H1 (cell line): ENCODE measurements around the gene ARHGEF28. TPM values are rescaled to one million over a fixed set of nuclear protein-coding genes. Genes with fewer than 3 reads are reported as not detected.

Experiments
- CTCF ChIA-PET: fragments of 300-600 bp; sonication (Branson Sonifier 250); formaldehyde crosslinking; loops from one replicate; lab custom pipeline; 2021; ENCODE audit not compliant: partially characterized antibody; lab: Charles Lee
- POLR2A ChIA-PET: fragments of 300-600 bp; sonication (Branson Sonifier 250); formaldehyde crosslinking; loops from one replicate; lab custom pipeline; 2021; ENCODE audit warnings: inconsistent platforms; ENCODE audit not compliant: partially characterized antibody; lab: Charles Lee
- DNase-seq, 2 experiments: peaks; one replicate each; pipeline versions ENCODE4 v3.0.0 to v3.0.0-alpha.2; 2010 to 2022; ENCODE audit warnings: low spot score in 2 of 2, low read depth in 1 of 2, mixed read lengths in 1 of 2
- FAIRE-seq: peaks from 2 replicates; lab custom pipeline; 2011; peaks lifted over from hg19 to GRCh38; lab: Jason Lieb, UNC
- H2AFZ ChIP-seq: 2 replicates; pipeline ENCODE4 v1.8.1; 2012; ENCODE audit warnings: low read length, inconsistent platforms
- H2AK5ac ChIP-seq: 2 replicates; pipeline ENCODE4 v1.6.1; 2013; ENCODE audit warnings: low read depth, low read length
- H2BK120ac ChIP-seq: replicated peaks from 2 replicates; pipeline ENCODE3; 2013; ENCODE audit warnings: low read depth, low read length, inconsistent platforms
- H2BK12ac ChIP-seq: 2 replicates; pipeline ENCODE4 v1.6.1; 2013; ENCODE audit warnings: low read depth, low read length
- H2BK15ac ChIP-seq: 2 replicates; pipeline ENCODE4 v1.6.1; 2013; ENCODE audit warnings: low read length
- H2BK20ac ChIP-seq: 2 replicates; pipeline ENCODE4 v1.6.1; 2013; ENCODE audit warnings: low read length
- H2BK5ac ChIP-seq: 2 replicates; pipeline ENCODE4 v1.6.1; 2013; ENCODE audit warnings: low read depth, low read length
- H3K14ac ChIP-seq: 2 replicates; pipeline ENCODE4 v1.6.1; 2013; ENCODE audit warnings: inconsistent platforms; ENCODE audit not compliant: insufficient read length
- H3K18ac ChIP-seq: 2 replicates; pipeline ENCODE4 v1.6.1; 2013; ENCODE audit warnings: low read length; ENCODE audit errors: extremely low read depth
- H3K23ac ChIP-seq: 2 replicates; pipeline ENCODE4 v1.6.1; 2013; ENCODE audit warnings: inconsistent platforms; ENCODE audit not compliant: insufficient read length
- H3K23me2 ChIP-seq: 2 replicates; pipeline ENCODE4 v1.6.1; 2013; ENCODE audit warnings: low read depth, low read length
- H3K27ac ChIP-seq: 2 replicates; pipeline ENCODE4 v1.6.1; 2011; ENCODE audit warnings: low read depth, low read length, inconsistent platforms
- H3K27me3 ChIP-seq, 4 experiments: replicated peaks in 1 of 4; 1 replicate in 1 of 4; 2 replicates in 3 of 4; pipeline versions ENCODE4 v1.6.1 to v1.8.1; 2011 to 2013; ENCODE audit warnings: low read length in 3 of 4, mild to moderate bottlenecking in 3 of 4, inconsistent platforms in 2 of 4, mixed read lengths in 2 of 4, moderate library complexity in 1 of 4; ENCODE audit not compliant: control insufficient read depth in 3 of 4, insufficient read depth in 3 of 4; ENCODE audit errors: extremely low read depth in 1 of 4
- H3K36me3 ChIP-seq, 4 experiments: 2 replicates each; pipeline versions ENCODE4 v1.6.1 to v1.8.1; 2011 to 2013; ENCODE audit warnings: mild to moderate bottlenecking in 4 of 4, low read length in 3 of 4, moderate library complexity in 2 of 4, control low read depth in 1 of 4, inconsistent platforms in 1 of 4; ENCODE audit not compliant: insufficient read depth in 4 of 4, control insufficient read depth in 2 of 4
- H3K4ac ChIP-seq: replicated peaks from 2 replicates; pipeline ENCODE3; 2013; ENCODE audit warnings: low read length, low read depth, mixed read lengths, inconsistent platforms; ENCODE audit not compliant: insufficient read length
- H3K4me1 ChIP-seq, 4 experiments: replicated peaks in 1 of 4; 1 replicate in 1 of 4; 2 replicates in 3 of 4; pipeline versions ENCODE4 v1.6.1 to v1.8.1; 2011 to 2013; ENCODE audit warnings: low read length in 3 of 4, inconsistent platforms in 2 of 4, mixed read lengths in 1 of 4; ENCODE audit not compliant: insufficient read depth in 4 of 4, control insufficient read depth in 3 of 4
- H3K4me2 ChIP-seq, 2 experiments: 2 replicates each; pipeline versions ENCODE4 v1.6.1 to v1.8.1; 2011 to 2013; ENCODE audit warnings: low read depth in 2 of 2, low read length in 2 of 2, control low read depth in 1 of 2, inconsistent platforms in 1 of 2, mild to moderate bottlenecking in 1 of 2; ENCODE audit not compliant: insufficient read depth in 1 of 2
- H3K4me3 ChIP-seq, 4 experiments: fragments of 200-600, 300-600 bp in 1 of 4; sonication (generic), shearing (Covaris generic), sonication (Bioruptor Twin) in 1 of 4; 2 replicates each; pipeline versions ENCODE4 v1.5.1 to v1.8.1; 2011 to 2016; ENCODE audit warnings: low read length in 4 of 4, low read depth in 3 of 4, control low read depth in 2 of 4, inconsistent platforms in 2 of 4, mild to moderate bottlenecking in 2 of 4, mixed read lengths in 1 of 4, moderate library complexity in 1 of 4; ENCODE audit not compliant: insufficient read depth in 2 of 4; ENCODE audit errors: extremely low read depth in 1 of 4
- H3K56ac ChIP-seq: replicated peaks from 2 replicates; pipeline ENCODE3; 2013; ENCODE audit warnings: low read depth, mild to moderate bottlenecking, mixed read lengths, low read length, inconsistent platforms; ENCODE audit not compliant: insufficient read length
- H3K79me1 ChIP-seq: 2 replicates; pipeline ENCODE4 v1.6.1; 2013; ENCODE audit warnings: low read depth, low read length, control low read depth
- H3K79me2 ChIP-seq, 2 experiments: 2 replicates each; pipeline versions ENCODE4 v1.6.1 to v1.8.1; 2012 to 2013; ENCODE audit warnings: low read length in 2 of 2, mild to moderate bottlenecking in 2 of 2, inconsistent platforms in 1 of 2; ENCODE audit not compliant: insufficient read depth in 2 of 2, control insufficient read depth in 1 of 2
- H3K9ac ChIP-seq, 4 experiments: replicated peaks in 1 of 4; 1 replicate in 1 of 4; 2 replicates in 3 of 4; pipeline versions ENCODE4 v1.6.1 to v1.8.1; 2011 to 2013; ENCODE audit warnings: low read depth in 3 of 4, low read length in 3 of 4, control low read depth in 2 of 4, mild to moderate bottlenecking in 2 of 4, moderate library complexity in 2 of 4, inconsistent platforms in 1 of 4; ENCODE audit errors: extremely low read depth in 1 of 4
- H3K9me3 ChIP-seq, 2 experiments: 2 replicates each; pipeline versions ENCODE4 v1.6.1 to v1.8.1; 2012 to 2013; ENCODE audit warnings: mild to moderate bottlenecking in 2 of 2, moderate library complexity in 2 of 2, control low read depth in 1 of 2, inconsistent platforms in 1 of 2, low read depth in 1 of 2, low read length in 1 of 2, mixed read lengths in 1 of 2; ENCODE audit not compliant: insufficient read depth in 2 of 2
- H4K20me1 ChIP-seq, 2 experiments: replicated peaks in 1 of 2; 2 replicates each; pipeline versions ENCODE3 to v1.8.1; 2011 to 2013; ENCODE audit warnings: inconsistent platforms in 2 of 2, low read length in 2 of 2, mild to moderate bottlenecking in 1 of 2; ENCODE audit not compliant: insufficient read depth in 2 of 2, control insufficient read depth in 1 of 2
- H4K5ac ChIP-seq: 2 replicates; pipeline ENCODE4 v1.6.1; 2013; ENCODE audit warnings: low read length, low read depth, mixed read lengths, inconsistent platforms; ENCODE audit not compliant: insufficient read length
- H4K8ac ChIP-seq: 2 replicates; pipeline ENCODE4 v1.8.0; 2013; ENCODE audit warnings: mild to moderate bottlenecking, moderate library complexity, low read length, inconsistent platforms; ENCODE audit not compliant: insufficient read depth; ENCODE audit errors: extremely low read depth
- H4K91ac ChIP-seq: replicated peaks from 2 replicates; pipeline ENCODE3; 2013; ENCODE audit warnings: low read length, mixed read lengths, inconsistent platforms; ENCODE audit not compliant: insufficient read length
- ASH2L ChIP-seq: fragments of 200-600, 300-600 bp; sonication (generic); IDR thresholded peaks from one replicate; pipeline ENCODE4 v1.7.1; 2017; ENCODE audit warnings: low read length
- CBX5 ChIP-seq: fragments of 300-800, 300-1000 bp; sonication (generic); IDR thresholded peaks from 2 replicates; pipeline ENCODE4 v1.7.1; 2016; ENCODE audit warnings: antibody characterized with exemption, low read length, low read depth
- CREB1 ChIP-seq: IDR thresholded peaks from 2 replicates; pipeline ENCODE4 v1.6.1; 2012; ENCODE audit warnings: inconsistent platforms
- EGR1 ChIP-seq: IDR thresholded peaks from 2 replicates; pipeline ENCODE4 v1.6.1; 2011; ENCODE audit warnings: low read depth, low read length, borderline replicate concordance
- JUN ChIP-seq: IDR thresholded peaks from 2 replicates; pipeline ENCODE4 v1.6.1; 2011; ENCODE audit warnings: low read depth, mild to moderate bottlenecking, improper control_type of control experiment, low read length
- KDM1A ChIP-seq: fragments of 200-600, 300-600 bp; sonication (generic); IDR thresholded peaks from 2 replicates; pipeline ENCODE4 v1.7.1; 2016; ENCODE audit warnings: mild to moderate bottlenecking, low read length, borderline replicate concordance
- PHF8 ChIP-seq: fragments of 200-600 bp; sonication (generic); conservative IDR thresholded peaks from 2 replicates; pipeline ENCODE4 v1.7.1; 2012; ENCODE audit warnings: low read depth, mild to moderate bottlenecking, inconsistent platforms, low read length, moderate library complexity
- POU5F1 ChIP-seq: IDR thresholded peaks from 2 replicates; pipeline ENCODE4 v1.6.1; 2011; ENCODE audit warnings: low read depth, mild to moderate bottlenecking, low read length, moderate library complexity
- RAD21 ChIP-seq, 2 experiments: IDR thresholded peaks in 1 of 2; conservative IDR thresholded peaks in 1 of 2; 2 replicates each; pipeline ENCODE4 v1.6.1; 2011; ENCODE audit warnings: low read depth in 2 of 2, low read length in 2 of 2, improper control_type of control experiment in 1 of 2, inconsistent platforms in 1 of 2, mild to moderate bottlenecking in 1 of 2, moderate library complexity in 1 of 2
- RXRA ChIP-seq: IDR thresholded peaks from 2 replicates; pipeline ENCODE4 v1.6.1; 2011; ENCODE audit warnings: low read depth, mild to moderate bottlenecking, low read length, moderate library complexity; ENCODE audit not compliant: insufficient read depth
- SAP30 ChIP-seq: fragments of 300-600 bp; sonication (generic); IDR thresholded peaks from 2 replicates; pipeline ENCODE4 v1.7.1; 2012; ENCODE audit warnings: low read length, moderate library complexity, mild to moderate bottlenecking, inconsistent platforms; ENCODE audit not compliant: insufficient read depth, insufficient replicate concordance
- SIN3A ChIP-seq, 2 experiments: IDR thresholded peaks in 1 of 2; conservative IDR thresholded peaks in 1 of 2; 2 replicates each; pipeline ENCODE4 v1.6.1; 2011 to 2012; ENCODE audit warnings: low read length in 2 of 2, improper control_type of control experiment in 1 of 2, low read depth in 1 of 2, mild to moderate bottlenecking in 1 of 2
- SP2 ChIP-seq: IDR thresholded peaks from 2 replicates; pipeline ENCODE4 v1.6.1; 2012; ENCODE audit warnings: mild to moderate bottlenecking, low read length, inconsistent platforms
- TCF12 ChIP-seq: IDR thresholded peaks from 2 replicates; pipeline ENCODE4 v1.6.1; 2011; ENCODE audit warnings: low read depth, mild to moderate bottlenecking, low read length
- TEAD4 ChIP-seq: IDR thresholded peaks from 2 replicates; pipeline ENCODE4 v1.6.1; 2012; ENCODE audit warnings: low read depth, low read length, inconsistent platforms, mixed read lengths
- polyA plus RNA-seq, 7 experiments: library from polyadenylated mRNA; depleted of rRNA in 3 of 7; stranded (reverse) in 5 of 7; unstranded in 2 of 7; fragments of >200 nt in 5 of 7; fragments of 200-250 nt in 2 of 7; gene quantifications; 1 replicate in 5 of 7; 2 replicates in 1 of 7; 4 replicates in 1 of 7; pipeline versions ENCODE4 v1.2.1 to v1.2.3, GENCODE V29; 2011 to 2013; ENCODE audit warnings: missing spikeins in 2 of 7, mixed read lengths in 2 of 7
- total RNA-seq: library from RNA; stranded (reverse); fragmentation: NEBNext Ultra II Directional; extraction: Animal tissue kit (Norgen Biotek cat#: 25700); gene quantifications from 2 replicates; pipeline ENCODE4 v1.2.1, GENCODE V29; 2021

The ARHGEF28 gene
- total and polyA plus RNA-seq, 2 of the 8 experiments (the other 6 are each of a cell fraction or from before 2014, with no cell fraction given) = 0.33 to 1.0 TPM

DNA sequence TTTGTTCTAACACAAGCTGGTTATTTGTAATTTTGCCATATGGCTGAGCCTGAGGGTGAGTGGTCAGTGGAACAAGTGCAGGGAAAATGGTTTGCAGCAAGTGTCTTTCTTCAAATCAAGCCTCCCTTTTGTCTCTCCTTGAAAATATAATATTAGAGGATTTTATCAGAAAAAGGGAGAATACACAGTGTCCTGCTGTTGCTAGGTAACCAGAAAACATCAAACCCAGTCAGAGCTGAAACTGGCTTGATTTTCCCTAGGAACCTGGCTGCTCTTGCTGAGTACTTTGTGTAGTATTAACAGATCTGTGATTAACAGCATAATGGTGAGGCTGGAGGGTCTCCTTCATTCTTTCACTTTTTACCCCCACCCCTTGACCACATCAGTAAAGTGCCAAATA lies 314.0 kb downstream of the ARHGEF28 start:
- no peaks in the 10 kb centered on the region for H4K20me1 ChIP-seq
- H3K4me1 ChIP-seq = no peaks in the 10 kb centered on the region
- no peak overlapping the region for H3K27ac ChIP-seq
- H3K23me2 ChIP-seq = no peaks in the 10 kb centered on the region; the same call in 1 of the 2 replicates
- H4K91ac ChIP-seq = no peak overlapping the region
- no peak overlapping the region for H4K5ac ChIP-seq
- H2BK12ac ChIP-seq = no peak overlapping the region
- no peak overlapping the region for H3K4ac ChIP-seq
- FAIRE-seq (no peak), DNase-seq (no peak)
- peaks cover 0 to 3% of the 10 kb centered on the region in 2 experiments; a peak in 1 of 4 replicates for H3K9me3 ChIP-seq
- no peak overlapping the region for H2BK5ac ChIP-seq
- H3K79me2 ChIP-seq = no peaks in the 10 kb centered on the region
- no peak overlapping the region for H2AK5ac ChIP-seq
- no peak overlapping the region for H2AFZ ChIP-seq
- H3K9ac ChIP-seq = no peak overlapping the region
- CTCF ChIA-PET = interaction anchor here (1.8 kb wide), 1 partner anchor 23 kb away, joined by 4 read pairs; no protein-coding TSS in a partner anchor
- H3K79me1 ChIP-seq = no peaks in the 10 kb centered on the region
- H4K8ac ChIP-seq = no peak overlapping the region
- H3K14ac ChIP-seq = no peak overlapping the region
- no peak overlapping the region for H3K4me3 ChIP-seq
- H3K18ac ChIP-seq = no peak overlapping the region
- H3K56ac ChIP-seq = no peak overlapping the region
- H3K23ac ChIP-seq = no peak overlapping the region
- H2BK120ac ChIP-seq = no peak overlapping the region
- no peaks in the 10 kb centered on the region for H3K36me3 ChIP-seq
- no peak overlapping the region for H2BK15ac ChIP-seq
- POLR2A ChIA-PET = no interaction called here
- no peak overlapping the region for H3K4me2 ChIP-seq
- H2BK20ac ChIP-seq = no peak overlapping the region
- H3K27me3 ChIP-seq = no peaks in the 10 kb centered on the region
- no peak for TF ChIP-seq KDM1A
- TF ChIP-seq TEAD4 = no peak
- TF ChIP-seq SAP30 = no peak
- no peak for TF ChIP-seq JUN
- TF ChIP-seq RXRA = no peak
- no peak for TF ChIP-seq ASH2L
- TF ChIP-seq RAD21 (IDR thresholded peaks at IDR 0.05 in 1 of 2, conservative IDR thresholded peaks at IDR 0.05 in 1 of 2; ENCODE audit: low read depth in 2 of 2, low read length in 2 of 2) = no peak
- TF ChIP-seq TCF12 = no peak
- no peak for TF ChIP-seq CREB1
- TF ChIP-seq POU5F1 = no peak
- TF ChIP-seq SP2 = no peak
- no peak for TF ChIP-seq CBX5
- TF ChIP-seq PHF8 = no peak
- no peak for TF ChIP-seq SIN3A (conservative IDR thresholded peaks at IDR 0.05 in 1 of 2, IDR thresholded peaks at IDR 0.05 in 1 of 2; ENCODE audit: low read depth in 1 of 2, low read length in 2 of 2)
- TF ChIP-seq EGR1 = no peak
